SH-SY5Y (cell line): Measurements from ENCODE around the gene OR6K2.

Experiments used
- GATA2 ChIP-seq: IDR thresholded peaks from 2 replicates; pipeline ENCODE4 v1.6.1; 2011; ENCODE audit warnings: mild to moderate bottlenecking, low read depth, low read length
- GATA3 ChIP-seq: IDR thresholded peaks from 2 replicates; pipeline ENCODE4 v1.6.1; 2011; ENCODE audit warnings: low read depth, mild to moderate bottlenecking, low read length, moderate library complexity

DNA sequence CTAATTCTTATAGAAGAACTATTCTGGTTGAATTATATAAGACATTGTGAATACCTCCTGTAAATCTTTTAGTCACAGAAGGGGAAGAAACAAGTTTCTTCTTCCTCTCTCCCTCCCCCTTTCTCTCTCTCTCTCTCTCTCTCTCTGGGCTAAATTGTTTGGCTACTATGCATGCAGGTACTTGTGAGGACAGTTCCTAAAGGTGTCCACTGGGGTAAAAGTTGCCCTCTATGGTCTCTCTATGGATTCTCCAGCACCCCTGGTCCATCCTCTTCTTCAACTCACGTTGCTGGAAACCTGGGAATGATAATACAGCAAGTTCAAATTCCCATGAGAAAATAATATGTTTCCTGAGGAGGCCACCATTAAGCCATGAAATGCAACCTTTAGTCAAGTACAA lies 14.3 kb upstream of the OR6K2 start:
- TF ChIP-seq GATA2 (no peak), GATA3 (no peak)
